ENCODE results near the gene TGFB1. TPM values are rescaled to one million over a fixed set of nuclear protein-coding genes. Genes with fewer than 3 reads are reported as not detected.
A peak's percentile ranks its signal among the peaks of the same experiment; 100 is the strongest.

The TGFB1 gene
- total and polyA plus RNA-seq, 9 of the 15 experiments (the other 6 are each of a cell fraction or from before 2014, with no cell fraction given), result 0.24 to 159 (median 17.2) TPM

DNA sequence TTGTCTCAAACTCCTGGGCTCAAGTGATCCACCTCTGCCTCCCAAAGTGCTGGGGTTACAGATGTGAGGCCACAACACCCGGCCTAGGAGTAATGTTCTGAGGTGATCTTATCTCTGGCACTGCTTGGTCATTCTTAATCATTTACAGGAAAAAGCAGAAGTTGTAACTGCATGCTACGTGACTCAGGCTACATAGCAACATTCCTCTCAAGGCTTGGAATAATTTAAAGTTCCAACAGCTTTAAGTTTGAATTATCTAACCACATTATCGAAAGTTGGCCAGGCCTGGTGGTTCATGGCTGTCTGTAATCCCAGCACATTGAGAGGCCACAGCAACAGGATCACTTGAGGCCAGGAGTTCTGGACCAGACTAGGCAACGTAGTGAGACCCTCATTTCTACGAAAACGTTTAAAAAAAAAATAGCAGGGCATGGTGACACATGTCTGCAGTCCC is 14.2 kb upstream of the TGFB1 start (continued):
- TF ChIP-seq, protein P1, sequence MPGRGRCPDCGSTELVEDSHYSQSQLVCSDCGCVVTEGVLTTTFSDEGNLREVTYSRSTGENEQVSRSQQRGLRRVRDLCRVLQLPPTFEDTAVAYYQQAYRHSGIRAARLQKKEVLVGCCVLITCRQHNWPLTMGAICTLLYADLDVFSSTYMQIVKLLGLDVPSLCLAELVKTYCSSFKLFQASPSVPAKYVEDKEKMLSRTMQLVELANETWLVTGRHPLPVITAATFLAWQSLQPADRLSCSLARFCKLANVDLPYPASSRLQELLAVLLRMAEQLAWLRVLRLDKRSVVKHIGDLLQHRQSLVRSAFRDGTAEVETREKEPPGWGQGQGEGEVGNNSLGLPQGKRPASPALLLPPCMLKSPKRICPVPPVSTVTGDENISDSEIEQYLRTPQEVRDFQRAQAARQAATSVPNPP (IDR thresholded peaks at IDR 0.05; ENCODE audit: borderline replicate concordance, insufficient read depth, insufficient read length), result no peak
- peak; percentile 78 for TF ChIP-seq GATA2 (CRISPR knock-in tag; IDR thresholded peaks at IDR 0.05)
- no peak; the same call in 1 of the 2 replicates for TF ChIP-seq PML (IDR thresholded peaks at IDR 0.05; ENCODE audit: low read length)
- TF ChIP-seq ETV1 (tag; conservative IDR thresholded peaks at IDR 0.05; ENCODE audit: low read depth), result no peak
- no peak for TF ChIP-seq ZNF778 (CRISPR knock-in tag; IDR thresholded peaks at IDR 0.05)
- TF ChIP-seq, protein P2, sequence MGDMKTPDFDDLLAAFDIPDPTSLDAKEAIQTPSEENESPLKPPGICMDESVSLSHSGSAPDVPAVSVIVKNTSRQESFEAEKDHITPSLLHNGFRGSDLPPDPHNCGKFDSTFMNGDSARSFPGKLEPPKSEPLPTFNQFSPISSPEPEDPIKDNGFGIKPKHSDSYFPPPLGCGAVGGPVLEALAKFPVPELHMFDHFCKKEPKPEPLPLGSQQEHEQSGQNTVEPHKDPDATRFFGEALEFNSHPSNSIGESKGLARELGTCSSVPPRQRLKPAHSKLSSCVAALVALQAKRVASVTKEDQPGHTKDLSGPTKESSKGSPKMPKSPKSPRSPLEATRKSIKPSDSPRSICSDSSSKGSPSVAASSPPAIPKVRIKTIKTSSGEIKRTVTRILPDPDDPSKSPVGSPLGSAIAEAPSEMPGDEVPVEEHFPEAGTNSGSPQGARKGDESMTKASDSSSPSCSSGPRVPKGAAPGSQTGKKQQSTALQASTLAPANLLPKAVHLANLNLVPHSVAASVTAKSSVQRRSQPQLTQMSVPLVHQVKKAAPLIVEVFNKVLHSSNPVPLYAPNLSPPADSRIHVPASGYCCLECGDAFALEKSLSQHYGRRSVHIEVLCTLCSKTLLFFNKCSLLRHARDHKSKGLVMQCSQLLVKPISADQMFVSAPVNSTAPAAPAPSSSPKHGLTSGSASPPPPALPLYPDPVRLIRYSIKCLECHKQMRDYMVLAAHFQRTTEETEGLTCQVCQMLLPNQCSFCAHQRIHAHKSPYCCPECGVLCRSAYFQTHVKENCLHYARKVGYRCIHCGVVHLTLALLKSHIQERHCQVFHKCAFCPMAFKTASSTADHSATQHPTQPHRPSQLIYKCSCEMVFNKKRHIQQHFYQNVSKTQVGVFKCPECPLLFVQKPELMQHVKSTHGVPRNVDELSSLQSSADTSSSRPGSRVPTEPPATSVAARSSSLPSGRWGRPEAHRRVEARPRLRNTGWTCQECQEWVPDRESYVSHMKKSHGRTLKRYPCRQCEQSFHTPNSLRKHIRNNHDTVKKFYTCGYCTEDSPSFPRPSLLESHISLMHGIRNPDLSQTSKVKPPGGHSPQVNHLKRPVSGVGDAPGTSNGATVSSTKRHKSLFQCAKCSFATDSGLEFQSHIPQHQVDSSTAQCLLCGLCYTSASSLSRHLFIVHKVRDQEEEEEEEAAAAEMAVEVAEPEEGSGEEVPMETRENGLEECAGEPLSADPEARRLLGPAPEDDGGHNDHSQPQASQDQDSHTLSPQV (IDR thresholded peaks at IDR 0.05), result peak; percentile 93
- TF ChIP-seq ARID4B (CRISPR knock-in tag; IDR thresholded peaks at IDR 0.05), result 0 out of 2 replicates have a peak, but pooled peaks have one; percentile 19
- TF ChIP-seq RFX1 (IDR thresholded peaks at IDR 0.05), result no peak
- no peak for TF ChIP-seq SMARCB1 (IDR thresholded peaks at IDR 0.05; ENCODE audit: insufficient read length, low read depth)
- TF ChIP-seq ZNF175 (CRISPR knock-in tag; IDR thresholded peaks at IDR 0.05; ENCODE audit: low read depth), result peak; percentile 46; the same call in 1 of the 2 replicates
- 0 out of 2 replicates have a peak, but pooled peaks have one; percentile 12 for TF ChIP-seq MTA2 (IDR thresholded peaks at IDR 0.05; ENCODE audit: low read depth)
- TF ChIP-seq BRD9 (IDR thresholded peaks at IDR 0.05; ENCODE audit: low read depth, partially characterized antibody), result no peak
- TF ChIP-seq ELF2 (CRISPR knock-in tag; IDR thresholded peaks at IDR 0.05), result no peak
- TF ChIP-seq SRF (CRISPR knock-in tag; IDR thresholded peaks at IDR 0.05), result peak in 1 of 2 experiments; percentile 44; a peak in 1 of 4 replicates
- TF ChIP-seq DEAF1 (CRISPR knock-in tag; IDR thresholded peaks at IDR 0.05), result no peak
- no peak for TF ChIP-seq HDAC6 (IDR thresholded peaks at IDR 0.05; ENCODE audit: low read depth, low read length)
- TF ChIP-seq PTRF (tag; IDR thresholded peaks at IDR 0.05), result no peak
- no peak for TF ChIP-seq GTF2E2 (tag; IDR thresholded peaks at IDR 0.05)
